SKM-1 (cell line): ENCODE measurements around the gene CCDC82.
"Not testable (repeated sequence)": the region's sequence is repeated elsewhere in the genome, so short reads cannot be mapped to it uniquely, and the experiment has no call there.

ENCODE experiments used
- DNase-seq: peaks from one replicate; lab custom pipeline; 2025; ENCODE audit not compliant: unreplicated experiment; lab: John Stamatoyannopoulos, UW

Gene CCDC82

DNA sequence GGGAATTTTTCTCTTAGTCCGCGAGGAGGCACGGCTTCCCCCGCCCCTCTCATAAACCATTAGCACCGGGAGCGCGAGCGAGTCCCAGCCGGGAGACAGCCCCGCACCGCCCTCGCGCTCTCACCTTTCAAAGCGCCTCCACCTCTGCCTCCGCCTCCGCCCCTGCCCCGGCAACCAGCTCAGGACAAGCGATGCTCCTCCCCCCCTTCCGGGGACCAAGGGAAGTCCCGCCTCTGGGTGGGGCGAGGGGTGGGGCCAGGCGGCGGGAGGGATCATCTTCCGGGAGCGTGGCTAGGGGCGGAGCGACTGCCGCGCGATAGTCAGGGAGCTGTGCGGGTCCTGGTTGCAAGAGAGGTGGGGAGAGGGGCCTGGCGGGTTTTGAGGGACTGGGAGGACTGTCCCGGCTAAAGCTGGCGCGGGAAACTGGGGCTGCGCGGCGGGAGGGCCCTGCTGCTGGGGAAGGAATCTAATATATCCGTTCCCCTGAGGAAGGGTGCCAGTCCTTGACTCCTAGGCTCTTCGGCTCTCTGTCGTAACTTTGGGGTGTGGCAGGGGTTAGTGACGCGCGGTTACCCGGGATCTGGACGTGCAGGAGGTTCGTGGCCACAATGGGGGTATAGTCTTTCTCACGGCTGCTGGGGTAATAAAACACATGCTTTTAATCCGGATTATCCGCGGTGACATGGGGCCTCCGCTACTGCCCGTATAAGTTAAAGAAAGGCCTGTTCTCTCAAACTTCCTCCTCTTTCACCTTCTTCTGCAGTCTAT lies at the start of gene CCDC82, which contains the start of gene JRKL:
CCDC82 (minus strand) TSS at position 193 of the 768 bp plus-strand sequence. CDS start 5,165 bp downstream, outside the sequence.
JRKL (plus strand) TSS at position 294 of the 768 bp plus-strand sequence. CDS start 637 bp downstream, outside the sequence.
- peak; percentile 81 for DNase-seq

DNA sequence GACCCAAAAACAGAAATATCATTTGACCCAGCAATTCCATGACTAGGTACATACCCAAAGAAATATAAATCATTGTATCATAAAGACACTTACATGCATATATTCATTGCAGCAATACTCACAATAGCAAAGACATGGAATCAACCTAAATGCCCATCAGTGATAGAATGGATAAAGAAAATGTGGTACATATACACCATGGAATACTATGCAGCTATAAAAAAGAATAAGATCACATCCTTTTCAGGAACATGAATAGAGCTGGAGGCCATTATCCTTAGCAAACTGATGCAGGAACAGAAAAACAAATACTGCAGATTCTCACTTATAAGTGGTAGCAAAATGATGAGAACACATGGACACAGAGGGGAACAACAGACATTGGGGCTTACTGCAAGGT lies 42.9 kb upstream of the CCDC82 start:
- DNase-seq, result not testable (repeated sequence)

DNA sequence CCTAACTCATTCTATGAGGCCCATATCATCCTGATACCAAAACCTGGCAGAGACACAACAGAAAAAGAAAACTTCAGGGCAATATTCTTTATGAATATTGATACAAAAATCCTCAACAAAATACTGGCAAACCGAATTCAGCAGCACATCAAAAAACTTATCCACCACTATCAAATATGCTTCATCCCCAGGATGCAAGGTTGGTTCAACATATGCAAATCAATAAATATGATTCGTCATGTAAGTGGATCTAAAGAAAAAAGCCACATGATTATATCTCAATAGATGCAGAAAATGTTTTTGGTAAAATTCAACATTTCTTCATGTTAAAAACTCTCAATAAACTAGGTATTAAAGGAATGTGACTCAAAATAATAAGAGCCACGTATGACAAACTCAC lies 41.0 kb upstream of the CCDC82 start:
- DNase-seq, result no peak

DNA sequence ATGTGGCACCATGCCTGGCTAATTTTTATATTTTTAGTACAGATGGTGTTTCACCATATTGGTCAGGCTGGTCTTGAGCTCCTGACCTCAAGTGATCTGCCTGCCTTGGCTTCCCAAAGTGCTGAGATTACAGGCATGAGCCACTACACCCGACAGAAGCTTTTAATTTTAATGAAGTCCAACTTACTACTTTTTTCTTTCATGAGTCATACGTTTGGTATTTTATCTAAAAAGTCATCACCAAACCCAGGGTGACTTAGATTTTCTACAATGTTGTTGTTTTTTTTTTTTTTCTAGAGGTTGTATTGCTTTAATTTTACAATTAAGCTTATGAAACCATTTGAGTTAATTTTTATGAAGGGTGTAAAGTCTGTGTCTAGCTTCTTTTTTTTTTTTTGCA lies 35.0 kb upstream of the CCDC82 start:
- DNase-seq, result no peak

DNA sequence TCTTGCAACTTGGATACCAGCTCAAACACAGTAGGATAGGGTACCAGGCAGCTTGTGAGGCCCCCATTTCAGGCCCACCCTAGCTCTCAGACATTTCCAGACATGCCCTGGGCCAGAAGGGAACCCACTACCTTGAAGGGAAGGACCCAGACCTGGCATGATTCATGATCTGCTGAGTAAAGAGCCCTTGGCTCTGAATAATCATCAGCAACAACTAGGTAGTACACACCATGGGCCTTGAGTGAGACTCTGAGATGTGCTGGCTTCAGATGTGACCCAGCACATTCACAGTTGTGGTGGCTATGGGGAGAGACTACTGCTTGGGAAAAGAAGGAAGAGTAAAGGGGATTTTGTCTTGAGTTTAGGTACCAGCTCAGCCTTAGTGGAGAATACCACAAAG lies 23.7 kb upstream of the CCDC82 start:
- DNase-seq, result no peak

DNA sequence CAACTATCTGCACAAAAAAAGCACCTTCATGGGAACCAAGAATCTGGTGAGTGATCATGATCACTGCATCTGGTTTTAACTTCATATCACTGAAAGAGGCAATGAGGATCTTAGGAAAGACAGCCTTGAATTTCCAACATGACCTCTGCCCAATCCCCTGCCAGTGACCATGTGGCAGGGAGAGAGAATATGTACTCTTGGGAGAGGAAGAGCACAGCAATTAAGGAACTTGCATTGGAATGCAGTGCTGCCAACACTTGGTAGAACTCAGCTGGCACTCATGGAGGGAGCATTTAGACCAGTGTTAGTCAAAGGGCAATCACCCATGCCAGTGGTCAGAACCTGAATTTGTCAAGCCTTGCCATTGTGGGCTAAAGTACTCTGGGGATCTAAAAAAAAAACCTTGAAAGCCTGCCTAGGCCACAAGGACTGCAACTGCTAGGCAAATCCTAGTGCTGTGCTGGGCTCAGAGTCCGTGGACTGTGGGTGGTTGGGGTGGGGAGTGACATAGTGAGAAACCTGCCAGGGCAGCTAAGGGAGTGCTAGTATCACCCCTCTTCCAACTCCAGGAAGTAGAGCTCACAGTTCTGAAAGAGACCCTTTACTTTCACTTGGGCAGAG lies 23.2 kb upstream of the CCDC82 start:
- DNase-seq, result no peak

DNA sequence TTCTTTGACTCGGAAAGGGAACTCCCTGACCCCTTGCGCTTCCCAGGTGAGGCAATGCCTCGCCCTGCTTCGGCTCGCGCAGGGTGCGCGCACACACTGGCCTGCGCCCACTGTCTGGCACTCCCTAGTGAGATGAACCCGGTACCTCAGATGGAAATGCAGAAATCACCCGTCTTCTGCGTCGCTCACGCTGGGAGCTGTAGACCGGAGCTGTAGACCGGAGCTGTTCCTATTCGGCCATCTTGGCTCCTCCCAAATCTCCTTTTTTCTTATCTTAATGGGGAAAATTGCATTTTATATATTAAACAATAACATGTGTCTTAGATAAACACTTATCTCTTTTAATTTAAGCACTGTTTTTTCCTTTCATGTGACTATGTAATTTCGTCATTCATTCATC lies 21.7 kb upstream of the CCDC82 start:
- not testable (repeated sequence) for DNase-seq

DNA sequence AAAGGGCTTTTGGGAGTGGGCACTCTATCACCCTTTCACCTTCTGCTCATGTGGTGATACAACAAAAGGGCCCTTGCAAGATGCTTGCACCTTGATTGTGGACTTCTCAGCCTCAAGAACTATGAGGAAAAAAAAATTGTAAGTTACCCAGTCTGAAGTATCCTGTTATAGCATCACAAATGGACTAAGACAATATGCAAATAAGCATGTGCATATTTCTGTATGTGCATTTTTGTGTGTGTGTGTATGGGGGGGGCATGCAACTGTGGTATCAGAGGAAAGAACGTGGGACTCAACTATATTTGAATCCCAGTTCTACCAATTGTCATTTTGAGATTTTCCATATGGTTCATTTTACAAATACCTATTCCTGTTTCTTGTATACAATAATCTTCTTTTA lies 11.0 kb upstream of the CCDC82 start:
- no peak for DNase-seq

DNA sequence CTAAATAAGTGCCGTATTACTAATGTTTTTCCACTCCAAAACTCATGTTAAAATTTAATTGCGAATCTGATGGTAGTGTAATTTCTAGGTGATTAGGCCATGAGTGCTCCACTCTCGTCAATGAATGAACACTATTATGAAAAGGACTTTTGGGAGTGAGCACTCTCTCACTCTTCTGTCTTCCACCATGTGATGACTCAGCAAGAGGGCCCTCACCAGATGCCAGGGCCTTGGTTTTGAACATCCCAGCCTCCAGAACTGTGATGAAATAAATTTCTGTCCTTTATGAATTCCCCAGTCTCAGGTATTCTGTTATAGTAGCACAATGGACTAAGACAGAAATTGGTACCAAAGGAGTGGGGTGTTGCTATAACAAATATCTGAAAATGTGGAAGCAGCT lies 8.2 kb upstream of the CCDC82 start:
- no peak for DNase-seq

DNA sequence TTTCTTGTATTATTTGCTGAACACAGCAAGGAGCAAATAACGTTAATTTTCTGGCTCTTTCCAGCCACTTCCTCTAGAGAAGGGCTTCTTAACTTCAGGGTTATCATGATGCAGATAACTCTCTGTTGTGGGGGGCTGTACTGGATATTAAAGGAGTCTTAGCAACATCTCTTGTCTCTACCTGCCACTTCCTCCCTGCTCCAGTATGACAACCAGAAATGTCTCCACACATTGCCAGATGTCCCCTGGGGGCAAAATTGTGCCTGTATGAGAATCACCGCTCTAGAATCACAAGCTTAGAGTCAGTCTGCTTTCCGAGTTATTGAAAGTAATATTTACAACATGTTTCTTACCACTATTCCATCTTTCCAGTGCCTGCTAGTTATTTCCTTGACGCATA lies 6.9 kb upstream of the CCDC82 start:
- DNase-seq, result no peak

DNA sequence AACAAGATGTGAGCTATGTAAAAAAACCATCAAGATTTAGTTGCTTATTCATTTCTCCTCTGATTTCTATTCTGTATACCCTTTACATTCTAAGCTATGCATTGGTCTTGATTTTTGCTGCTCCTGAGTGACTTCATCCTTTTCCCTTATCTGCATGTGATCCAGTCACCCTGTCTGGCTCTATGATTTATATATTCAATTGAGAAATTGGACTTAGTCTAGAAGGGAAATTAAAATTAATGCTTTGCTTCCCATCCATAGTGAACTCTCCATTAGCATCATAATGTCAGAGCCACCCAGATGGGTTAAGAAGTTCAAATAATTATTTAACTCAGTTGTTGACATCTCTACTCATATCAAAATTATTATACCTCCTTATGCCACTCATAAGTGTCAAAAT lies 5.1 kb upstream of the CCDC82 start:
- no peak for DNase-seq

DNA sequence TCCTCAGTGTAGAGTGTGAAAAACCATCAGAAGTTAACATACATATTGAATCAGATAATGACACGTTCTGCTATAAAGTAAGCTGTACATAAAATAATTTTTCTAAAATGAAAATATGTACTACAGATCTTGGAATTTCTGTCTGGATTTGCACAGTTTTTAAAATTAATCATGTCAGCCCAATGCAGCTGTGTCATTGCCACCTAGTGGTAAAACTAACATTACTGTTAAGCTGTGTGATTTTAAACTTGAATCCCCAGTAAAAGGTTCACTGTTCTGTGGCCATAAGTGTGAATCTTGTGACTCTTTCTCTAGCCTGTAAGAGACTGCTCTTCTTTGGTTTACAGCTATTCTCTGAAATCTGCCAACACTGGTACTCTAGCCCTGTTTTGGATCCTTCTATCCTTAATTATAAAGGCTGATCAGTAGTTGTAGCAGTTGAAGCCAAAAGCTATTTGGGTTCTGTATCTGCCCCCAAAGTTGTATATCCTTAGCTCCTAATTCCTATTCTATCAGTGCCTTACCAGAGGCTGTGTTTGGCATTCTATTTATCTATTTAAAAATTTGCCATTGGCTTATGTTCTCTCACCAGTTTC lies 4.1 kb upstream of the CCDC82 start:
- no peak for DNase-seq

DNA sequence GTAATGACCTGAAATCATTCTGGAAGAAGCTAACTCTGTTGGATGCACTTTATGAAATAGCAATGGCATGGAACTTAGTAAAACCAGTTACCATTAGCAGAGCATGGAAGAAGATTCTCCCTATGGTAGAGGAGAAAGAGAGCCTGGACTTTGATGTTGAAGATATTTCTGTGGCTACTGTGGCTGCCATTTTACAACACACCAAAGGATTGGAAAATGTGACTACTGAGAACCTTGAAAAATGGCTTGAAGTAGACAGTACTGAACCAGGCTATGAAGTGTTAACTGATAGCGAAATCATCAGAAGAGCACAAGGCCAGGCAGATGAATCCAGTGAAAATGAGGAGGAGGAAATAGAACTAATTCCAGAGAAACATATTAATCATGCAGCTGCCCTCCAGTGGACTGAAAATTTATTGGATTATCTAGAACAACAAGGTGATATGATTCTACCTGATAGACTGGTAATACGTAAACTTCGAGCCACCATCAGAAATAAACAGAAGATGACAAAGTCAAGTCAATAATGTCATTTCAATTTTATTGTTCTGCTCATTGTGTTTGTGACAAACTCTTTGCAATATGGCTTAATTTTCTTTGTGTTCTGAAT lies 2.1 kb upstream of the CCDC82 start:
- DNase-seq, result no peak

DNA sequence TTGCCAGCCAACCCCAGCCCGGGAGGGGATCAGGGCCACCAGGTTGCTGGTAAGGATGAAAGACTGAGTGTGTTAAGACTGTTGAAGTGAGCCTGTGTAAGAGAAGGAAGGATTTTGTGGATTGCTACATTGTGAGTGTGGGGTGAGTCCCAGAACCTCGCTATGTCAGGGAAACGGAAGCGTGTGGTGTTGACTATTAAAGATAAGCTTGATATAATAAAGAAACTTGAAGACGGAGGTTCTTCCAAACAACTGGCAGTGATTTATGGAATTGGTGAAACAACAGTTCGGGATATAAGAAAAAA lies 728 bp upstream of the CCDC82 start:
- DNase-seq, result no peak

DNA sequence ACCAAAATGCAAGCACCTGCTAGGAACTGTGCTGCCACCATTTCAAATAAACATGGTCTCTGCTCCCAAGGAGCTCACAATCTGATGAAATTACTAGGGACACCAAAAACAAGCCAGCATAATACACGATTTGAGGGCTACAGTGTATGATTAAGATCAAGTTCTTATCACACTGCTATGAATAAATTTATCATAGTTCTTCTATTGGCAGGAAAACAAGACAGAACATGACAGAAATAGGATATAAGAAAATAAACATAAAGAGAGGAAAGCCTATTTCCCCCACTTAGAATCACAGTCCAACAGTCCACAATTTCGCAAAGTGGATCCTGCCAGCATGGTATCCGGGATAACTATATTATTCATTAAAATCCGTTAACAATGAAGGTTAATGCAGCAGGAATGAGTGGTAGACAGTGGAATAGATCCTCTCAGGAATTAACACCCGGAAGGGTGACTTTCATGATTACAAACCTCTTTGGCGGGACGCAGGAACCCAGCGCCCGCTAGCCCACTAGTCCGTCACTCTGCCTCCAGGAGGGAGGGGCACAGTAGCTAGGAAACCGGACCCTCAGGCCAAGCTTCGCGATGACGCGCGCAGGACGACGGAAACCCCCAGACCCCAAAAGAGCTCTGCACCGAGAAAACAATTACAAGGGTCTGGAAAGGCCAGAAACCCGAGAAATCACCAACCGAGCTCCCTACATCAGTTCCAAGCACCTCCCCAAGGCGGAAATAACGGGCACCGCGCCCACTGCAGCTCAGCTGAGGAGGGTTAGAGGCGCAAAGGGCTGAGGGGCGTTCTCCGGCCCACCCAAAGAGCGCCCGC lies 607 bp downstream of the CCDC82 start:
- peak; percentile 49 for DNase-seq

DNA sequence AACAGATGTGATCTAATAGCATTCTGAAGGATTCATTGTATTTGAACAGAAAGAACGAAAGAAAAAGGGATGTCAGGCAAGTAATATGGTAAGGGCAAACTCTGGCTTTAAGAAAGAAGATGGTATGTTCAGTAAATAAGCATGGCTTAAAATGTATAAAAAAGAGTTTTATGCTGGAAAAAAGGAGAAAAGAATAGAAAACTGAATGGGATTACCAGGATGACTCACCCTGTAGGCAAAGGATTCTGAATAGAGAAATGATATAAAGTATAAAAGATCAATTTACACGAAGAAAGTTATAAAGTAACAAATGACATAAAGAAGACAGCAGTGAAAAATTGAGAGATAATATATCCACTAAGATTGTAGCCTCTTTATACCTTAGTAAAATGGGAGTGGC lies 4.5 kb downstream of the CCDC82 start:
- DNase-seq, result no peak

DNA sequence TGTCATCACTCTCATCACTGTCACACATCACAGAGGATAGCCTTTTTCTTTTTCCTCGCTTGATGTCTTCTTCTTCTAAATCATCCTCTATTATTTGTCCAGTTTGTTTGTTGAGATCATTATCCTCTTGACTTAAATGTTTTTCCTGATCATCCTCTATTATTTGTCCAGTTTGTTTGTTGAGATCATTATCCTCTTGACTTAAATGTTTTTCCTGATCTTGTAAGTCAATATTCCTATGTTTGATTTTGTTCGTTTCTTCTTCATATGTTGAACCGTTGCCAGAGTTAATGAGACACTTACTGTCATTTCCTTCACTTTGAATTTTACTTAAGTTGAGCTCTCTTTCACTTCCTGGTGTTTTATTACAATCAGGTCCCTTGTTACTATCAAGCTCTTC lies 5.6 kb downstream of the CCDC82 start:
- no peak for DNase-seq

DNA sequence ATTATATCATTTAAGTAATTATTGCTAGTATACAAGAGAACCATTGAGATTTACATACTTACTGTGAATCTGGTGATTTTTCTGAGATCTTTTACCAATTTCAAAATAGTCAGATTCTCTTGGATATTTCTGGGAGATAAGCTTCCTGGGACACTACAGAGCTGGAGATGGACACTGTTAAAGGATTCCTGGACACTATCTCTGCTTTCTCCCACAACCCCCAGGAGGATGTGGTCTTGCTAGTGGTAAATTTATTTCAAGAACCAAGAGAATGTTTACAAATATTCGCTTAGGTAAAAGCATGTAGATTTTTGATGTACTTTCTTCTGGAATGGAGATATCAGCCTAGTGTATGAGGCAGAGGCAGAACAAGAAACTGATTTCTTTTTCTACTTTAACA lies 12.9 kb downstream of the CCDC82 start:
- no peak for DNase-seq

DNA sequence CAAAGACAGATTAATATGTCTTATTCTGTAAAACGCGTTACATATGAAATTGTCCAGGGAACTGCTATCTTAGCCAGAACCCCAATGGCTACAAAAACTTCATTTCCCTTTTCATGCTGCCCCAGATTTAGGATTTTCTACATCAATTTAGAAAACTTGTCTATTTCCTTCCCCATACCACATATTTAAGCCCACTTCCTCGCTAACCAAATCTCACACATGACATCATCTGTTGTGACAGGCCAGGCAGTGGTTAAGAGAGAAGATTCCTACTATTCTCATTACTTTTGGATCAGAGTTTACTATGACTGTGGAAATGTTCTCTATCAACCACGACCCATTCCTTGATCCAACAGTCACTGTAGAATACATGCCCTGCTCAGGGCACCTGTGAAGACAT lies 15.9 kb downstream of the CCDC82 start:
- no peak for DNase-seq

DNA sequence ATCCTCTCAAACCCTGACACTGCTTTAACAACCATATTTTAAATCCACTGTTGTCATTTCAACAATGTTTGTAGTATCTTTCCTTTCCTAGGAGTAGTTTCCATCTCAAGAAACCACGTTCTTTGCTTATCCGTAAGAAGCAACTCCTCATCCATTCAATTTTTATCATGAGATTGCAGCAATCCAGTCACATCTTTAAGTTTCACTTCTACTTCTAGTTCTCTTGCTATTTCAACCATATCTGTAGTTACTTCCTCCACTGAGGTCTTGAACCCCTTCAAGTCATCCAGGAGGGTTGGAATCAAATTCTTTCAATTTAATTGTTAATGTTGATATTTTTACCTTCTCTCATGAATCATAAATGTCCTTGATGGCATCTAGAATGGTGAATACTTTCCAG lies 22.4 kb downstream of the CCDC82 start:
- no peak for DNase-seq

DNA sequence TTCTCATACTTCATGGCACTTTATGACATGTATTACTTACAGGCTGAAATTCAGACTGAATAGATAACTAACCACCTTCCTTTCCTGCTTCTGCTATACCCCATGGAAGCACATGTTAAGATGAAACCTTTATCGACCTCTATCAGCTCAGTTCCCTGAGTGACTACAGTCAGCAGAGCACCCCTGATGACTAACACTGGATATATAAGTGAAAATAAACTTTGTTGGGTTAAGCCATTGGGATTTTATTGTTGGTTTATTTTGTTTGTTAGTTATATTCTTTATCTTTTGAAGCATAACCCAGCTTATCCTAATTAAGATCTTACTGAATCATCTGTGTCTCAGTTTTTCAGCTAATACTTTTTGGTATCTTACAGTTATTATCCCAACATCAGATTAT lies 23.7 kb downstream of the CCDC82 start:
- DNase-seq, result no peak
